Urinary bladder (tissue), 4 donors: ENCODE measurements around the gene ITPKB. TPM values are rescaled to one million over a fixed set of nuclear protein-coding genes. Genes with fewer than 3 reads are reported as not detected.
"Not testable (repeated sequence)": the region's sequence is repeated elsewhere in the genome, so short reads cannot be mapped to it uniquely, and the experiment has no call there.

ENCODE experiments used
- DNase-seq: peaks from one replicate; pipeline ENCODE4 v3.0.0-alpha.2; 2015; ENCODE audit errors: extremely low spot score
- H3K27ac ChIP-seq: one replicate; pipeline ENCODE4 v1.5.1; 2013; ENCODE audit warnings: low read depth, mild to moderate bottlenecking, moderate library complexity
- H3K36me3 ChIP-seq: one replicate; pipeline ENCODE4 v1.6.1; 2013; ENCODE audit warnings: mild to moderate bottlenecking, moderate library complexity; ENCODE audit not compliant: insufficient read depth
- H3K4me1 ChIP-seq: one replicate; pipeline ENCODE4 v1.6.1; 2013; ENCODE audit warnings: mild to moderate bottlenecking, moderate library complexity; ENCODE audit not compliant: insufficient read depth
- H3K4me3 ChIP-seq: one replicate; pipeline ENCODE4 v1.5.1; 2013; ENCODE audit warnings: low read depth, low read length
- WGBS: extraction: QIAGEN DNeasy Blood & Tissue Kit; methylation state at CpG from one replicate; pipeline ENCODE4 v1.1.7; 2013; 5-methylcytosine and 5-hydroxymethylcytosine counted together
- polyA plus RNA-seq: library from polyadenylated mRNA; stranded (reverse); fragments of 200-250 nt; gene quantifications from one replicate; pipeline ENCODE4 v1.2.3, GENCODE V29; 2013
- total RNA-seq: library from RNA; depleted of rRNA; stranded (reverse); fragments of >200 nt; gene quantifications from one replicate; pipeline ENCODE4 v1.2.3, GENCODE V29; 2014
- donor health status: healthy with polysubstance abuse.
- donor health status: healthy.

The ITPKB gene
- total and polyA plus RNA-seq, 2 donors = 21.6 to 62.3 TPM

GRCh38 chr1:226747519-226748263, 8.6 kb upstream of the ITPKB start:
- not testable (repeated sequence) for H3K27ac ChIP-seq, H3K4me1 ChIP-seq, DNase-seq, H3K36me3 ChIP-seq, H3K4me3 ChIP-seq
- 95% methylated on average over 17 of the region's 17 CpGs for WGBS

- DNase-seq = no peak
- H3K4me3 ChIP-seq = no peak overlapping the region
- no peaks in the 10 kb centered on the region for H3K4me1 ChIP-seq
- H3K36me3 ChIP-seq = no peaks in the 10 kb centered on the region
- H3K27ac ChIP-seq = no peak overlapping the region
These were observed 4.2 kb upstream of the ITPKB start for GRCh38 chr1:226743259-226743658.

- Histone ChIP-seq H3K4me3 (no peak overlapping the region), H3K27ac (no peak overlapping the region), H3K4me1 (no peaks in the 10 kb centered on the region), H3K36me3 (no peaks in the 10 kb centered on the region)
- DNase-seq = no peak
- WGBS = 72% methylated on average over 3 of the region's 3 CpGs
These were observed 1.9 kb upstream of the ITPKB start for GRCh38 chr1:226741009-226741408.

- Histone ChIP-seq H3K4me3 (no peak overlapping the region), H3K27ac (no peak overlapping the region), H3K4me1 (no peaks in the 10 kb centered on the region), H3K36me3 (no peaks in the 10 kb centered on the region)
- WGBS = 65% methylated on average over 3 of the region's 3 CpGs
- no peak for DNase-seq
These were observed 599 bp upstream of the ITPKB start for GRCh38 chr1:226739696-226740065.

GRCh38 chr1:226738421-226738994, 574 bp downstream of the ITPKB start:
- H3K4me1 ChIP-seq = no peaks in the 10 kb centered on the region

GRCh38 chr1:226737819-226738420, 1.2 kb downstream of the ITPKB start:
- Histone ChIP-seq H3K36me3 (no peaks in the 10 kb centered on the region), H3K4me3 (peak overlapping the region; percentile 78), H3K4me1 (no peaks in the 10 kb centered on the region), H3K27ac (peak overlapping the region; percentile 74)
- no peak for DNase-seq
- WGBS = under 1% methylated on average over 49 of the region's 49 CpGs

More at GRCh38 chr1:226738421-226738994, 574 bp downstream of the ITPKB start:
- H3K27ac ChIP-seq = peak overlapping the region; percentile 68
- DNase-seq = no peak
- WGBS = under 1% methylated on average over 52 of the region's 52 CpGs
- H3K36me3 ChIP-seq = no peaks in the 10 kb centered on the region
- peak overlapping the region; percentile 78 for H3K4me3 ChIP-seq

DNA sequence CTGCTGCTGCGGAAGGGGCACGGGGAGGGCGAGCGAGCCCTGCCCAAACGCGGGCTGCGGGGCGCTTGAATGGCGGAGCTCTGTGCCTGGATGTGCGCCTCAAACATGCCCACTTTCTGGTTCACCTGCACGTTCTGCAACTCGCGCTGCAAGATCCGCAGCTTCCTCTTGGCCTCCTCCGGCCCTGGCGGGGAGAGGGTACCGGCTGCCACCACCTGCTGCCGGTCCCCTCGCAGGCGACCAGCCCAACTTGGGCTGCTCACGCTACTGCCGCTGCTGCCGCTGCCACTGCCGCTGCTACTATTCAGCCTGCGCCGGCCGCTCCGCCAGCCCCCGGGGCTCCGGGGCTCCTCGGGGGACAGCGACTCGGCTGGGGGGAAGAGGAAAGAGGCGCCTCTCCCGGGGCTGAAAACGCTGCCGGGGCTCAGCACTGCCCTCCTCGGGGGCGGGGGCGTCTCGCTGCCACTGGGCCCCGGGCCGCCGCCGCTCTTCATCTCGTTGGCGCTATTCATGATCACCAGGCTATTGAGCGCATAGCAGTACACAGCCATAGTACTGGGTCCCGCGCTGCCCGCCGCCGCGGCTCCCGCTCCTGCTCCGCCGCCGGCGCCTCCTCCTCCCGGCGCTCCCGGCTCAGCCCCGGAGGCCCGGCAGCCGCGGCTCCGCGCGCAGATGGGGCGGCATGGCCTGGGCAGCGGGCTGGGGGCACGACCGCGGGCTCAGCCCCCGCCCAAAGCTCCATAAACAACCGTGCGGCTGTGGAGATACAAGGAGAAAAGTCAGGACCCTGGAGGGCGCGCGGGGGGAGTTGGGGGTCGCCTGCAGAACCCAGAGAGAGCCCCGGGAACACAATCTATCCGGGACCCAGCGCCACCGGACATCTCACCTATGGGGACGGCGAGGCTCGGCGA, 1.9 kb downstream of the ITPKB start:
- DNase-seq = no peak
- 10% methylated on average over 89 of the region's 89 CpGs for WGBS
- Histone ChIP-seq H3K27ac (peak overlapping the region; percentile 74), H3K4me1 (no peaks in the 10 kb centered on the region), H3K36me3 (no peaks in the 10 kb centered on the region), H3K4me3 (peak overlapping the region; percentile 78)

GRCh38 chr1:226736001-226736907, 2.8 kb downstream of the ITPKB start:
- peak overlapping the region; percentile 78 for H3K4me3 ChIP-seq

GRCh38 chr1:226735576-226735975, 3.5 kb downstream of the ITPKB start:
- DNase-seq = no peak
- 60% methylated on average over 12 of the region's 12 CpGs for WGBS
- H3K36me3 ChIP-seq = no peaks in the 10 kb centered on the region
- H3K4me3 ChIP-seq = no peak overlapping the region
- H3K27ac ChIP-seq = no peak overlapping the region
- H3K4me1 ChIP-seq = no peaks in the 10 kb centered on the region

More at GRCh38 chr1:226736001-226736907, 2.8 kb downstream of the ITPKB start:
- H3K36me3 ChIP-seq = no peaks in the 10 kb centered on the region
- H3K27ac ChIP-seq = no peak overlapping the region
- H3K4me1 ChIP-seq = no peaks in the 10 kb centered on the region
- 45% methylated on average over 39 of the region's 39 CpGs for WGBS
- DNase-seq = no peak

GRCh38 chr1:226734611-226735153, 4.4 kb downstream of the ITPKB start:
- 53% methylated on average over 3 of the region's 3 CpGs for WGBS
- no peak for DNase-seq
- Histone ChIP-seq H3K27ac (no peak overlapping the region), H3K36me3 (no peaks in the 10 kb centered on the region), H3K4me3 (peak overlapping the region; percentile 11), H3K4me1 (no peaks in the 10 kb centered on the region)

GRCh38 chr1:226733876-226734275, 5.2 kb downstream of the ITPKB start:
- no peak overlapping the region for H3K4me3 ChIP-seq
- no peak for DNase-seq
- H3K4me1 ChIP-seq = no peaks in the 10 kb centered on the region
- WGBS = 79% methylated on average over 4 of the region's 4 CpGs
- no peaks in the 10 kb centered on the region for H3K36me3 ChIP-seq
- no peak overlapping the region for H3K27ac ChIP-seq

DNA sequence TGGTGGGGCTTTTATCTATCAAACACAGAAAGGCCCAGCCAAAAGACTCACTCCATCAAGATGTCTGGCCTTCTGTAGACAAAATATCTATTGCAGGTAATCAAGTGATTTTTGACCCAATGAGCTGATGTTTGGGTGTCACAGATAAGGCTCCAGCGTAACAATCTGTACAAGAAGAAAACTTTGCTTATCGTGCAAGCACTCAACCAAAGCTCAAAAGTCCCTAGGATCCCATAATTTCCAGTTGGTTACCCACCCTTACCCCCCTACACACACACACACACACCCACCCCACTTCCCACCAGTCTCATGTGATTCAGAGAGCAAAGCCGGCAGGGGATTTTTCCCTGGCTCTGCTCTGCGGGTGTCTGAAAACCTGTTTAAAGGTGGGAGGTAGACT, 5.8 kb downstream of the ITPKB start:
- Histone ChIP-seq H3K27ac (no peak overlapping the region), H3K4me3 (peak overlapping the region; percentile 15)

More for the DNA sequence above, 5.8 kb downstream of the ITPKB start:
- no peaks in the 10 kb centered on the region for H3K4me1 ChIP-seq
- no peak for DNase-seq
- H3K36me3 ChIP-seq = no peaks in the 10 kb centered on the region
- WGBS = 57% methylated on average over 4 of the region's 4 CpGs
